Body of pancreas (tissue), 4 donors: ENCODE results near the gene GUCY1B1.

Experiments
- POLR2A ChIP-seq, 3 donors: fragments of 450-650 bp; IDR thresholded peaks; one replicate each; pipeline ENCODE4 v1.6.1; 2016; ENCODE audit warnings: antibody characterized with exemption in 3 of 3, mild to moderate bottlenecking in 2 of 3
- TF ChIP-seq, protein P1 (sequence below), 7 experiments: fragments of 450-650 bp in 4 of 7; fragments of 200-600 bp in 3 of 7; sonication (generic) in 3 of 7; IDR thresholded peaks; one replicate each; pipeline ENCODE4 v1.5.1; 2016 to 2019; ENCODE audit warnings: antibody characterized with exemption in 7 of 7

DNA sequence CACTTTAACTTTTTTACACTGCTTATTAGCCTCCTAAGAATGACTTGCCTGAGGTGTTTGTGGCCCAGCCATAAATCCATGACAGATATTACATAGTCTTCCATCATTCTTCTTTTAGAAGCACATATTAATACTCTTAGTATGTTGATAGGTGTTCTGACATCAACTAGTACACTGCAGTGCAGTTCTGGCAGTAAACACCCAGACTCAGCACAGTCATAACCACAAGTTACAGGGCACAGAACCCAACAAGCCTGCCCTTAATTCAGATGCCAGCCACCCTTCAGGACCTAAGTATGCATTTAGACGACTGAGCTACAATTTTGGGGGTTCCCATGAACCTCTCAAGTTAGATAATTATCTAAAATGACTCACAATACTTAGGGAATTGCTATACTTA, 36.5 kb upstream of the GUCY1B1 start:
- TF ChIP-seq, protein P1, sequence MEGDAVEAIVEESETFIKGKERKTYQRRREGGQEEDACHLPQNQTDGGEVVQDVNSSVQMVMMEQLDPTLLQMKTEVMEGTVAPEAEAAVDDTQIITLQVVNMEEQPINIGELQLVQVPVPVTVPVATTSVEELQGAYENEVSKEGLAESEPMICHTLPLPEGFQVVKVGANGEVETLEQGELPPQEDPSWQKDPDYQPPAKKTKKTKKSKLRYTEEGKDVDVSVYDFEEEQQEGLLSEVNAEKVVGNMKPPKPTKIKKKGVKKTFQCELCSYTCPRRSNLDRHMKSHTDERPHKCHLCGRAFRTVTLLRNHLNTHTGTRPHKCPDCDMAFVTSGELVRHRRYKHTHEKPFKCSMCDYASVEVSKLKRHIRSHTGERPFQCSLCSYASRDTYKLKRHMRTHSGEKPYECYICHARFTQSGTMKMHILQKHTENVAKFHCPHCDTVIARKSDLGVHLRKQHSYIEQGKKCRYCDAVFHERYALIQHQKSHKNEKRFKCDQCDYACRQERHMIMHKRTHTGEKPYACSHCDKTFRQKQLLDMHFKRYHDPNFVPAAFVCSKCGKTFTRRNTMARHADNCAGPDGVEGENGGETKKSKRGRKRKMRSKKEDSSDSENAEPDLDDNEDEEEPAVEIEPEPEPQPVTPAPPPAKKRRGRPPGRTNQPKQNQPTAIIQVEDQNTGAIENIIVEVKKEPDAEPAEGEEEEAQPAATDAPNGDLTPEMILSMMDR (IDR thresholded peaks at IDR 0.05): no peak
- TF ChIP-seq POLR2A (IDR thresholded peaks at IDR 0.05): no peak
